Activated CD4-positive, alpha-beta T cell treated with anti-CD3 and anti-CD28 coated beads, Interleukin-10, Interleukin-2, amounts not matched to agents 100 ng/mL and 50 ng/mL, durations not matched to agents 16 hours and 8 hours (primary cell): ENCODE results near the gene SMAD3.

Experiments
- DNase-seq: peaks from one replicate; pipeline ENCODE4 v3.0.0-alpha.2; 2020

Gene SMAD3

GRCh38 chr15:67130673-67131601 is 65.5 kb downstream of the SMAD3 start:
- DNase-seq, result peak; percentile 80

- no peak for DNase-seq
Measured at GRCh38 chr15:67132276-67132675, 66.9 kb downstream of the SMAD3 start.

- DNase-seq, result no peak
Measured at GRCh38 chr15:67133026-67133425, 67.6 kb downstream of the SMAD3 start.

- no peak for DNase-seq
Measured at GRCh38 chr15:67133738-67134066, 68.3 kb downstream of the SMAD3 start.

GRCh38 chr15:67134067-67134838 is 68.9 kb downstream of the SMAD3 start:
- peak; percentile 86 for DNase-seq

GRCh38 chr15:67134871-67135492 is 69.6 kb downstream of the SMAD3 start:
- no peak for DNase-seq

GRCh38 chr15:67135494-67135893 is 70.1 kb downstream of the SMAD3 start:
- DNase-seq, result no peak

GRCh38 chr15:67136802-67137201 is 71.4 kb downstream of the SMAD3 start:
- no peak for DNase-seq

- no peak for DNase-seq
Measured at GRCh38 chr15:67137319-67137718, 71.9 kb downstream of the SMAD3 start.

GRCh38 chr15:67137951-67138848 is 72.8 kb downstream of the SMAD3 start:
- DNase-seq, result no peak

- no peak for DNase-seq
Measured at GRCh38 chr15:67138891-67139855, 73.8 kb downstream of the SMAD3 start.

GRCh38 chr15:67140078-67140833 is 74.9 kb downstream of the SMAD3 start:
- no peak for DNase-seq

- no peak for DNase-seq
Measured at GRCh38 chr15:67142092-67142766, 76.8 kb downstream of the SMAD3 start.

- DNase-seq, result no peak
Measured at GRCh38 chr15:67142767-67143100, 77.3 kb downstream of the SMAD3 start.

- no peak for DNase-seq
Measured at GRCh38 chr15:67143646-67144045, 78.2 kb downstream of the SMAD3 start.

GRCh38 chr15:67144609-67145311 is 79.4 kb downstream of the SMAD3 start:
- peak; percentile 34 for DNase-seq

GRCh38 chr15:67145312-67145610 is 79.9 kb downstream of the SMAD3 start:
- no peak for DNase-seq

- DNase-seq, result no peak
Measured at GRCh38 chr15:67145710-67146109, 80.3 kb downstream of the SMAD3 start.

GRCh38 chr15:67146234-67146633 is 80.8 kb downstream of the SMAD3 start:
- no peak for DNase-seq
